K562 (cell line): ENCODE measurements around the gene NKAIN1. TPM values are rescaled to one million over a fixed set of nuclear protein-coding genes. Genes with fewer than 3 reads are reported as not detected.
A peak's percentile ranks its signal among the peaks of the same experiment; 100 is the strongest.

Experiments used
- BDP1 ChIP-seq: IDR thresholded peaks from 3 replicates; pipeline ENCODE4 v1.6.1; 2011; ENCODE audit not compliant: insufficient read length, insufficient read depth
- CHAMP1 ChIP-seq: fragments of 450-650 bp; IDR thresholded peaks from 2 replicates; pipeline ENCODE4 v1.6.1; 2016; ENCODE audit warnings: mild to moderate bottlenecking
- DACH1 ChIP-seq: fragments of 450-650 bp; IDR thresholded peaks from 2 replicates; pipeline ENCODE4 v1.6.1; 2018; ENCODE audit not compliant: partially characterized antibody
- GTF3C2 ChIP-seq: IDR thresholded peaks from 3 replicates; pipeline ENCODE4 v1.6.1; 2011; ENCODE audit warnings: borderline replicate concordance, mild to moderate bottlenecking, moderate library complexity; ENCODE audit not compliant: insufficient read length; ENCODE audit errors: extremely low read depth
- MTA1 ChIP-seq: fragments of 450-650 bp; IDR thresholded peaks from 2 replicates; pipeline ENCODE4 v1.6.1; 2017; ENCODE audit warnings: borderline replicate concordance
- NFXL1 ChIP-seq: fragments of 450-650 bp; formaldehyde crosslinking; IDR thresholded peaks from 2 replicates; pipeline ENCODE4 v1.4.0; 2021; ENCODE audit warnings: mild to moderate bottlenecking
- PHF20 ChIP-seq: fragments of 450-650 bp; IDR thresholded peaks from 2 replicates; pipeline ENCODE4 v1.6.1; 2018; ENCODE audit not compliant: partially characterized antibody
- POU5F1 ChIP-seq: fragments of 150-350 bp; IDR thresholded peaks from 2 replicates; pipeline ENCODE4 v1.6.1; 2014; ENCODE audit warnings: borderline replicate concordance, low read length, low read depth, mild to moderate bottlenecking; ENCODE audit not compliant: partially characterized antibody
- PRPF4 ChIP-seq: fragments of 200-400 bp; formaldehyde crosslinking; IDR thresholded peaks from one replicate; pipeline ENCODE4 v1.6.1; 2017; ENCODE audit warnings: low read length, low read depth, mild to moderate bottlenecking; ENCODE audit not compliant: insufficient read depth, poor library complexity, severe bottlenecking
- SETDB1 ChIP-seq: IDR thresholded peaks from one replicate; pipeline ENCODE4 v1.6.1; 2012; ENCODE audit warnings: low read length, control low read depth, inconsistent platforms
- SLC30A9 ChIP-seq: fragments of 250-450 bp; sonication (Bioruptor Pico); IDR thresholded peaks from 2 replicates; pipeline ENCODE4 v1.8.0; 2022; ENCODE audit warnings: mild to moderate bottlenecking, moderate library complexity
- SMARCB1 ChIP-seq: IDR thresholded peaks from 2 replicates; pipeline ENCODE4 v1.6.1; 2011; ENCODE audit warnings: improper control_type of control experiment, low read depth; ENCODE audit not compliant: insufficient read length
- SUPT5H ChIP-seq: fragments of 450-650 bp; IDR thresholded peaks from 2 replicates; pipeline ENCODE4 v1.6.1; 2016
- TEAD1 ChIP-seq, 2 experiments: fragments of 450-650 bp in 1 of 2; sonication (generic) in 1 of 2; formaldehyde crosslinking; IDR thresholded peaks; 2 replicates each; pipeline versions ENCODE4 v1.4.0 to v1.8.0; 2020 to 2022; ENCODE audit warnings: mild to moderate bottlenecking in 2 of 2, missing genetic modification reagents in 1 of 2
- TGIF2 ChIP-seq: sonication (generic); formaldehyde crosslinking; IDR thresholded peaks from 2 replicates; pipeline ENCODE4 v1.8.1; 2022; ENCODE audit warnings: mild to moderate bottlenecking, missing genetic modification reagents, moderate library complexity
- U2AF1 ChIP-seq: fragments of 200-400 bp; formaldehyde crosslinking; optimal IDR thresholded peaks from 2 replicates; pipeline ENCODE3; 2017; ENCODE audit warnings: mild to moderate bottlenecking, low read depth, low read length, moderate library complexity
- ZNF274 ChIP-seq: IDR thresholded peaks from 2 replicates; pipeline ENCODE4 v1.6.1; 2011; ENCODE audit warnings: low read depth, mild to moderate bottlenecking, low read length, moderate library complexity, borderline replicate concordance
- ZNF3 ChIP-seq: fragments of 250-450 bp; sonication (Bioruptor Pico); IDR thresholded peaks from 2 replicates; pipeline ENCODE4 v1.5.0; 2021; ENCODE audit warnings: mild to moderate bottlenecking, moderate library complexity
- polyA plus RNA-seq, 8 experiments: library from polyadenylated mRNA; depleted of rRNA in 4 of 8; stranded (reverse) in 5 of 8; unstranded in 3 of 8; fragments of >200 nt; fragmentation: Nextera tagmentation in 2 of 8; fragmentation: Illumina TruSeq in 1 of 8; extraction: Ambion mirVana in 2 of 8; extraction: Trizol in 1 of 8; gene quantifications; 2 replicates each; pipeline versions ENCODE4 v1.2.1 to v1.2.3, GENCODE V29; 2011 to 2014; ENCODE audit warnings: inconsistent platforms in 1 of 8, missing spikeins in 1 of 8
- total RNA-seq, 7 experiments: library from RNA; depleted of rRNA in 6 of 7; stranded (reverse); fragments of >200 nt in 6 of 7; fragmentation: Illumina TruSeq in 2 of 7; extraction: Trizol in 2 of 7; gene quantifications; 2 replicates each; pipeline versions ENCODE4 v1.2.1 to v1.2.3, GENCODE V29; 2011 to 2021; ENCODE audit warnings: low replicate concordance in 1 of 7
- TF ChIP-seq, protein P1 (sequence below), 2 experiments: IDR thresholded peaks in 1 of 2; conservative IDR thresholded peaks in 1 of 2; 2 replicates each; pipeline ENCODE4 v1.6.1; 2016; ENCODE audit warnings: low read depth in 2 of 2, mild to moderate bottlenecking in 1 of 2, missing compliant biosample characterization in 1 of 2, missing genetic modification characterization in 1 of 2, moderate library complexity in 1 of 2

Gene NKAIN1
- total and polyA plus RNA-seq, 9 of the 15 experiments (the other 6 are each of a cell fraction or from before 2014, with no cell fraction given) = 0.03 to 0.22 (median 0.04) TPM; not detected in 3

DNA sequence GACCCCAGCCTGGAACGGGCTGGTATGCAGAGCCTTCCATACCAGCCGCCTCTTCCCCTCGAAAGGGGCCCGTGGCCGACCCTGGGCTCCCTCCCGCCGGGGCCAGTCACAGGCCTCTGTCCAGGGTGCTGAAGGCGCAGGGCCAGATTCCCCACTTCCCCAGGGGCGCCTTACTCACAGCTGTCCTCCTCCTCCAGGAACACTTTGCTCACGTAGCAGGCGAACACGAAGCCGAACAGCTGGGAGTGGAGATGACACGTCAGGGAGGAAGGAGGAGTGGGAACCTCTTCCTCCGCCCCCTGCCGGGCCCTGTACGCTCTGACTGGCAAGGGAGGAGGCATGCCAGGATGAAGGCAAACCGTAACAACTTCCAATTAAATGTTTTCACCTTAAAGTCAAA, 57.3 kb downstream of the NKAIN1 start (continued):
- TF ChIP-seq, protein P1, sequence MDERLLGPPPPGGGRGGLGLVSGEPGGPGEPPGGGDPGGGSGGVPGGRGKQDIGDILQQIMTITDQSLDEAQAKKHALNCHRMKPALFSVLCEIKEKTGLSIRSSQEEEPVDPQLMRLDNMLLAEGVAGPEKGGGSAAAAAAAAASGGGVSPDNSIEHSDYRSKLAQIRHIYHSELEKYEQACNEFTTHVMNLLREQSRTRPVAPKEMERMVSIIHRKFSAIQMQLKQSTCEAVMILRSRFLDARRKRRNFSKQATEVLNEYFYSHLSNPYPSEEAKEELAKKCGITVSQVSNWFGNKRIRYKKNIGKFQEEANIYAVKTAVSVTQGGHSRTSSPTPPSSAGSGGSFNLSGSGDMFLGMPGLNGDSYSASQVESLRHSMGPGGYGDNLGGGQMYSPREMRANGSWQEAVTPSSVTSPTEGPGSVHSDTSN (CRISPR knock-in tag; IDR thresholded peaks at IDR 0.05; ENCODE audit: low read depth) = no peak
- TF ChIP-seq, protein P1 (tag; conservative IDR thresholded peaks at IDR 0.05; ENCODE audit: low read depth) = no peak
- TF ChIP-seq CHAMP1 (peak; percentile 72), GTF3C2 (no peak), SLC30A9 (CRISPR knock-in tag) (no peak), PHF20 (no peak), POU5F1 (no peak), SUPT5H (no peak), SMARCB1 (peak; percentile 82), MTA1 (no peak), TGIF2 (peak; percentile 88; the same call in 1 of the 2 replicates), ZNF274 (no peak), U2AF1 (no peak), TEAD1 (CRISPR knock-in tag; IDR thresholded peaks at IDR 0.05) (peak in 1 of 2 experiments; percentile 56; a peak in 2 of 4 replicates), SETDB1 (no peak), PRPF4 (no peak), ZNF3 (CRISPR knock-in tag) (no peak), NFXL1 (no peak), BDP1 (no peak), DACH1 (peak; percentile 87)
